ENCODE results near the gene FADS2.

DNA sequence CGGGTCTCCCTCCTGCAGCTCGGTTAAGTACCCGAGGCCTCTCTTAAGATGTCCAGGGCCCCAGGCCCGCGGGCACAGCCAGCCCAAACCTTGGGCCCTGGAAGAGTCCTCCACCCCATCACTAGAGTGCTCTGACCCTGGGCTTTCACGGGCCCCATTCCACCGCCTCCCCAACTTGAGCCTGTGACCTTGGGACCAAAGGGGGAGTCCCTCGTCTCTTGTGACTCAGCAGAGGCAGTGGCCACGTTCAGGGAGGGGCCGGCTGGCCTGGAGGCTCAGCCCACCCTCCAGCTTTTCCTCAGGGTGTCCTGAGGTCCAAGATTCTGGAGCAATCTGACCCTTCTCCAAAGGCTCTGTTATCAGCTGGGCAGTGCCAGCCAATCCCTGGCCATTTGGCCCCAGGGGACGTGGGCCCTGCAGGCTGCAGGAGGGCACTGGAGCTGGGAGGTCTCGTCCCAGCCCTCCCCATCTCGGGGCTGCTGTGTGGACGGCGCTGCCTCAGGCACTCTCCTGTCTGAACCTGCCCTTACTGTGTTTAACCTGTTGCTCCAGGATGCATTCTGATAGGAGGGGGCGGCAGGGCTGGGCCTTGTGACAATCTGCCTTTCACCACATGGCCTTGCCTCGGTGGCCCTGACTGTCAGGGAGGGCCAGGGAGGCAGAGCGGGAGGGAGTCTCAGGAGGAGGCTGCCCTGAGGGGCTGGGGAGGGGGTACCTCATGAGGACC, 38.3 kb downstream of the FADS2 start:
- TF ChIP-seq CTCF (IDR thresholded peaks at IDR 0.05 in 2 of 3, conservative IDR thresholded peaks at IDR 0.05 in 1 of 3; ENCODE audit: borderline replicate concordance in 1 of 3, insufficient read depth in 1 of 3, low read depth in 2 of 3, low read length in 2 of 3) (no peak), POLR2A (IDR thresholded peaks at IDR 0.05; ENCODE audit: borderline replicate concordance, extremely low read depth, insufficient read depth, insufficient read length) (no peak), RAD21 (IDR thresholded peaks at IDR 0.05; ENCODE audit: low read depth) (no peak)

Data from HCT116 (cell line).